Glutamatergic neuron (in vitro differentiated cells): ENCODE results near the gene PIGW. TPM values are rescaled to one million over a fixed set of nuclear protein-coding genes. Genes with fewer than 3 reads are reported as not detected.

Experiments
- DNase-seq: peaks from one replicate; pipeline ENCODE4 v3.0.0; 2022
- H3K27ac Mint-ChIP-seq: one replicate; pipeline ENCODE4 v1.8.0; 2020; ENCODE audit warnings: mild to moderate bottlenecking, mixed read lengths, inconsistent platforms; ENCODE audit not compliant: unreplicated experiment
- H3K27me3 Mint-ChIP-seq: one replicate; pipeline ENCODE4 v1.8.0; 2020; ENCODE audit warnings: mild to moderate bottlenecking, moderate library complexity, mixed read lengths, inconsistent platforms; ENCODE audit not compliant: unreplicated experiment
- H3K36me3 Mint-ChIP-seq: one replicate; pipeline ENCODE4 v1.8.0; 2020; ENCODE audit warnings: mild to moderate bottlenecking, mixed read lengths, inconsistent platforms; ENCODE audit not compliant: unreplicated experiment
- H3K4me1 Mint-ChIP-seq: one replicate; pipeline ENCODE4 v1.8.0; 2020; ENCODE audit warnings: mild to moderate bottlenecking, low read depth, mixed read lengths, inconsistent platforms; ENCODE audit not compliant: unreplicated experiment
- H3K4me3 Mint-ChIP-seq: one replicate; pipeline ENCODE4 v1.8.0; 2020; ENCODE audit warnings: mild to moderate bottlenecking, mixed read lengths, inconsistent platforms; ENCODE audit not compliant: unreplicated experiment
- H3K9me3 Mint-ChIP-seq: one replicate; pipeline ENCODE4 v1.8.0; 2020; ENCODE audit warnings: mild to moderate bottlenecking, moderate library complexity, mixed read lengths, inconsistent platforms; ENCODE audit not compliant: unreplicated experiment
- CTCF ChIP-seq: fragments of 200-600 bp; sonication (generic); IDR thresholded peaks from one replicate; pipeline ENCODE4 v1.5.0; 2021; ENCODE audit not compliant: partially characterized antibody, unreplicated experiment
- total RNA-seq: library from RNA; stranded (reverse); fragmentation: NEBNext Ultra II Directional; extraction: Animal tissue kit (Norgen Biotek cat#: 25700); gene quantifications from one replicate; pipeline ENCODE4 v1.2.1, GENCODE V29; 2021; ENCODE audit not compliant: unreplicated experiment

Gene PIGW
- total RNA-seq, 1 donor from 2014 or later, result 10.6 TPM

GRCh38 chr17:36544307-36545076 is 9.7 kb downstream of the PIGW start, which contains the start of gene GGNBP2:
TSS of gene GGNBP2 (plus strand) at chr17:36544919. CDS start at chr17:36545725, 806 bp downstream.
- H3K27me3 Mint-ChIP-seq, result peaks cover 15% of the 10 kb centered on the region
- peaks cover 13% of the 10 kb centered on the region for H3K9me3 Mint-ChIP-seq
- H3K4me3 Mint-ChIP-seq, result peak within 1 kb of the TSS; percentile 98
- peaks cover 6% of the 10 kb centered on the region for H3K4me1 Mint-ChIP-seq
- DNase-seq, result peak; percentile 94
- H3K36me3 Mint-ChIP-seq, result no peaks in the 10 kb centered on the region
- TF ChIP-seq CTCF, result no peak
- peak within 1 kb of the TSS; percentile 97 for H3K27ac Mint-ChIP-seq

GRCh38 chr17:36545077-36545464 is 10.3 kb downstream of the PIGW start:
- peak; percentile 78 for DNase-seq
- Mint-ChIP-seq H3K4me3 (peak overlapping the region; percentile 87), H3K27ac (peak overlapping the region; percentile 78), H3K4me1 (peaks cover 6% of the 10 kb centered on the region), H3K36me3 (no peaks in the 10 kb centered on the region), H3K27me3 (peaks cover 15% of the 10 kb centered on the region), H3K9me3 (peaks cover 13% of the 10 kb centered on the region)
- no peak for TF ChIP-seq CTCF

- TF ChIP-seq CTCF, result no peak
Observed at GRCh38 chr17:36545465-36546417, 11.0 kb downstream of the PIGW start.

GRCh38 chr17:36546418-36547093 is 11.8 kb downstream of the PIGW start:
- Mint-ChIP-seq H3K27ac (peak overlapping the region; percentile 97), H3K36me3 (no peaks in the 10 kb centered on the region), H3K27me3 (peaks cover 15% of the 10 kb centered on the region), H3K4me3 (peak overlapping the region; percentile 93), H3K9me3 (peaks cover 13% of the 10 kb centered on the region), H3K4me1 (peaks cover 6% of the 10 kb centered on the region)
- DNase-seq, result no peak
- no peak for TF ChIP-seq CTCF

More at GRCh38 chr17:36545465-36546417, 11.0 kb downstream of the PIGW start:
- Mint-ChIP-seq H3K27me3 (peaks cover 15% of the 10 kb centered on the region), H3K4me3 (peak overlapping the region; percentile 93), H3K9me3 (peaks cover 13% of the 10 kb centered on the region), H3K4me1 (peaks cover 6% of the 10 kb centered on the region), H3K27ac (peak overlapping the region; percentile 97), H3K36me3 (no peaks in the 10 kb centered on the region)
- peak; percentile 99 for DNase-seq
